Neuronal stem cell (in vitro differentiated cells): ENCODE data around the gene DPEP2.

Experiments used
- DNase-seq: peaks from one replicate; pipeline ENCODE4 v3.0.0-alpha.2; 2013; ENCODE audit warnings: low spot score
- H2AFZ ChIP-seq: one replicate; pipeline ENCODE4 v1.6.1; 2013; ENCODE audit warnings: mild to moderate bottlenecking, low read length, inconsistent platforms
- H2AK5ac ChIP-seq: 2 replicates; pipeline ENCODE4 v1.6.1; 2013; ENCODE audit warnings: low read depth, mild to moderate bottlenecking, inconsistent platforms, low read length, moderate library complexity, mixed read lengths
- H2BK120ac ChIP-seq: 2 replicates; pipeline ENCODE4 v1.6.1; 2013; ENCODE audit warnings: low read depth, mild to moderate bottlenecking, inconsistent platforms, low read length, moderate library complexity, mixed read lengths
- H2BK12ac ChIP-seq: one replicate; pipeline ENCODE4 v1.6.1; 2013; ENCODE audit warnings: low read length, inconsistent platforms
- H2BK15ac ChIP-seq: 2 replicates; pipeline ENCODE4 v1.6.1; 2013; ENCODE audit warnings: mild to moderate bottlenecking, low read length, inconsistent platforms, mixed read lengths
- H2BK5ac ChIP-seq: one replicate; pipeline ENCODE4 v1.6.1; 2013; ENCODE audit warnings: inconsistent platforms, mild to moderate bottlenecking, low read length, moderate library complexity
- H3K14ac ChIP-seq: one replicate; pipeline ENCODE4 v1.6.1; 2013; ENCODE audit warnings: low read length, inconsistent platforms
- H3K18ac ChIP-seq: 2 replicates; pipeline ENCODE4 v1.6.1; 2013; ENCODE audit warnings: low read length, inconsistent platforms
- H3K23ac ChIP-seq: 2 replicates; pipeline ENCODE4 v1.6.1; 2013; ENCODE audit warnings: low read depth, mild to moderate bottlenecking, mixed read lengths, low read length, inconsistent platforms; ENCODE audit not compliant: poor library complexity
- H3K27ac ChIP-seq: replicated peaks from 3 replicates; pipeline ENCODE4 v1.5.1; 2013; ENCODE audit warnings: low read length, inconsistent platforms
- H3K27me3 ChIP-seq, 3 experiments: 2 replicates each; pipeline ENCODE4 v1.6.1; 2013; ENCODE audit warnings: low read length in 3 of 3, mild to moderate bottlenecking in 2 of 3, inconsistent platforms in 1 of 3, low read depth in 1 of 3, mixed read lengths in 1 of 3, moderate library complexity in 1 of 3; ENCODE audit not compliant: control insufficient read depth in 3 of 3, insufficient read depth in 3 of 3
- H3K36me3 ChIP-seq, 2 donors: replicated peaks in 1 of 2; 2 replicates each; pipeline ENCODE4 v1.6.1; 2013; ENCODE audit warnings: low read length in 2 of 2; ENCODE audit not compliant: control insufficient read depth in 2 of 2, insufficient read depth in 2 of 2
- H3K4ac ChIP-seq: 2 replicates; pipeline ENCODE4 v1.6.1; 2013; ENCODE audit warnings: inconsistent platforms, mild to moderate bottlenecking, low read length, moderate library complexity
- H3K4me1 ChIP-seq, 2 donors: 1 replicate in 1 of 2; 2 replicates in 1 of 2; pipeline ENCODE4 v1.6.1; 2013; ENCODE audit warnings: low read length in 2 of 2, low read depth in 1 of 2; ENCODE audit not compliant: control insufficient read depth in 2 of 2, insufficient read depth in 1 of 2
- H3K4me2 ChIP-seq: one replicate; pipeline ENCODE4 v1.6.1; 2013; ENCODE audit warnings: mild to moderate bottlenecking, low read length, inconsistent platforms; ENCODE audit not compliant: insufficient read depth, poor library complexity, severe bottlenecking
- H3K4me3 ChIP-seq, 2 donors: 2 replicates each; pipeline ENCODE4 v1.5.1; 2013; ENCODE audit warnings: low read length in 2 of 2, mild to moderate bottlenecking in 2 of 2, inconsistent platforms in 1 of 2, moderate library complexity in 1 of 2
- H3K79me1 ChIP-seq: one replicate; pipeline ENCODE4 v1.6.1; 2013; ENCODE audit warnings: low read depth, mild to moderate bottlenecking, inconsistent platforms, low read length, moderate library complexity
- H3K9ac ChIP-seq: one replicate; pipeline ENCODE4 v1.6.1; 2013; ENCODE audit warnings: mild to moderate bottlenecking, low read depth, low read length, inconsistent platforms; ENCODE audit not compliant: poor library complexity
- H3K9me3 ChIP-seq, 2 donors: replicated peaks in 1 of 2; 2 replicates each; pipeline versions ENCODE3 to v1.6.1; 2013; ENCODE audit warnings: low read length in 2 of 2, mild to moderate bottlenecking in 2 of 2, inconsistent platforms in 1 of 2, low read depth in 1 of 2, mixed read lengths in 1 of 2, moderate library complexity in 1 of 2; ENCODE audit not compliant: control insufficient read depth in 2 of 2, insufficient read depth in 1 of 2
- H4K8ac ChIP-seq: one replicate; pipeline ENCODE4 v1.6.1; 2013; ENCODE audit warnings: low read depth, mild to moderate bottlenecking, inconsistent platforms, low read length, moderate library complexity
- H4K91ac ChIP-seq: one replicate; pipeline ENCODE4 v1.6.1; 2013; ENCODE audit warnings: low read length, low read depth, mild to moderate bottlenecking, inconsistent platforms; ENCODE audit not compliant: poor library complexity
- WGBS, 2 donors: extraction: QIAGEN DNeasy Blood & Tissue Kit; methylation state at CpG; one replicate each; pipeline ENCODE4 v1.1.7; 2013; ENCODE audit warnings: missing lambda C conversion rate in 2 of 2, mixed read lengths in 1 of 2; ENCODE audit not compliant: insufficient read length in 2 of 2, insufficient replicate concordance in 1 of 2; ENCODE audit errors: extremely low coverage in 2 of 2; 5-methylcytosine and 5-hydroxymethylcytosine counted together

Gene DPEP2

GRCh38 chr16:67957622-67958021, 41.7 kb downstream of the DPEP2 start:
- Histone ChIP-seq H3K27ac (no peak overlapping the region), H4K91ac (no peak overlapping the region), H2BK15ac (no peak overlapping the region), H4K8ac (no peak overlapping the region), H2BK5ac (no peak overlapping the region), H3K36me3 (peaks cover 62 to 74% of the 10 kb centered on the region in 2 donors), H3K79me1 (peaks cover 15% of the 10 kb centered on the region), H3K4ac (peak overlapping the region; percentile 66), H3K27me3 (peaks cover 0 to 2% (median 0%) of the 10 kb centered on the region in 3 experiments), H3K23ac (peak overlapping the region; percentile 80), H2BK12ac (no peak overlapping the region), H3K14ac (no peak overlapping the region), H2AFZ (no peak overlapping the region), H2AK5ac (no peak overlapping the region), H3K9ac (no peak overlapping the region), H3K4me3 (no peak overlapping the region), H2BK120ac (no peak overlapping the region), H3K9me3 (no peaks in the 10 kb centered on the region), H3K4me2 (no peak overlapping the region), H3K4me1 (no peaks in the 10 kb centered on the region), H3K18ac (no peak overlapping the region)
- no CpG with 5 or more reads among the region's 9 CpGs for WGBS, 2 donors
- DNase-seq, result no peak

- no peak overlapping the region for H4K8ac ChIP-seq
- H3K18ac ChIP-seq, result no peak overlapping the region
- no peak overlapping the region for H3K4me2 ChIP-seq
- no peak overlapping the region for H3K4ac ChIP-seq
- H3K27me3 ChIP-seq, result no peaks in the 10 kb centered on the region
- no CpG with 5 or more reads among the region's 10 CpGs for WGBS, 2 donors
- H3K79me1 ChIP-seq, result peaks cover 13% of the 10 kb centered on the region
- no peak overlapping the region for H3K14ac ChIP-seq
- no peak overlapping the region for H3K27ac ChIP-seq
- H3K4me3 ChIP-seq, result no peak overlapping the region
- H3K9me3 ChIP-seq, result no peaks in the 10 kb centered on the region
- H4K91ac ChIP-seq, result no peak overlapping the region
- peak overlapping the region; percentile 31 for H3K23ac ChIP-seq
- no peak overlapping the region for H3K9ac ChIP-seq
- H3K36me3 ChIP-seq, result peaks cover 61 to 73% of the 10 kb centered on the region in 2 donors
- H2BK5ac ChIP-seq, result no peak overlapping the region
- no peak overlapping the region for H2AFZ ChIP-seq
- no peak overlapping the region for H2BK120ac ChIP-seq
- no peaks in the 10 kb centered on the region for H3K4me1 ChIP-seq
- H2BK12ac ChIP-seq, result no peak overlapping the region
- H2AK5ac ChIP-seq, result no peak overlapping the region
- DNase-seq, result no peak
- H2BK15ac ChIP-seq, result no peak overlapping the region
Observed at GRCh38 chr16:67954421-67955196, 44.7 kb downstream of the DPEP2 start.

DNA sequence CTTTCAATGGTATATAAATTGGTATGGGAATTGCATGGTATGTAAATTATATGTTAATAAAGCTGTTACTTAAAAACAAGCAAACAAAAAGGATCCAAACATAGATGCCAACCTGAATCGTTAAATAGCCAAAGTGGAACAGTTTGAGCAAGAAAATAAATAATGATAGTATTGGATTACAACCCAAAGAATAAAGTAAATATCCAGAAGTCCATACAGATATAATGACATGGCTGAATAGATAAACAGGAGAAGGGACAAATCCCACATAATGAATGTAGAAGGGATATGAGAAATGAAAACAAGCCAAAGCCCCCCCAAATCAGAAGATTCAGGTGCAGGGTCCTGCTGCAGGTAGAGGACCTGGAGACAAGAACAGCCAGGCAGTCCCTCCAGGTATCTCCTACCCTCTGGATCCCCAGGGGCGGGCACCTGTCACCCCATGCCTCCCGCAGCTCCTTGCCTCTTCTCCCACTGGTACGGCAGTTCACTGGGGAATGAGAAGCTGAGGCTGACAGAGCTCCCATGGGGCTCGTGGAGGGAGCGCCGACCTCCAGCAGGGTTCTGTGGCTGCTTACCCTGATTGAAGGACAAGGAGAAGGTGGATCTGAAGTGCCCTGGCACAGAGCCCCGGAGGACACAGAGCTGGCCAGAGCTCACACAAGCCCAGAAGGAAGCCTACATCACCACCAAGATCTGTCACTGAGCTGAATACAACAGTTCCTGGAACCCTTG, 45.5 kb downstream of the DPEP2 start:
- Histone ChIP-seq H3K4me2 (no peak overlapping the region), H3K23ac (peak overlapping the region; percentile 80), H4K91ac (no peak overlapping the region), H3K4me1 (no peaks in the 10 kb centered on the region), H4K8ac (peak overlapping the region; percentile 43), H2BK15ac (no peak overlapping the region), H3K9ac (no peak overlapping the region), H3K4ac (no peak overlapping the region), H2BK5ac (no peak overlapping the region), H3K27ac (no peak overlapping the region), H2AFZ (no peak overlapping the region), H2BK120ac (no peak overlapping the region), H3K27me3 (no peaks in the 10 kb centered on the region), H3K14ac (no peak overlapping the region), H2AK5ac (no peak overlapping the region), H2BK12ac (no peak overlapping the region), H3K18ac (no peak overlapping the region), H3K9me3 (no peaks in the 10 kb centered on the region), H3K4me3 (no peak overlapping the region), H3K79me1 (peaks cover 12% of the 10 kb centered on the region), H3K36me3 (peaks cover 57 to 75% of the 10 kb centered on the region in 2 donors)
- no peak for DNase-seq
- no CpG with 5 or more reads among the region's 8 CpGs for WGBS, 2 donors

DNA sequence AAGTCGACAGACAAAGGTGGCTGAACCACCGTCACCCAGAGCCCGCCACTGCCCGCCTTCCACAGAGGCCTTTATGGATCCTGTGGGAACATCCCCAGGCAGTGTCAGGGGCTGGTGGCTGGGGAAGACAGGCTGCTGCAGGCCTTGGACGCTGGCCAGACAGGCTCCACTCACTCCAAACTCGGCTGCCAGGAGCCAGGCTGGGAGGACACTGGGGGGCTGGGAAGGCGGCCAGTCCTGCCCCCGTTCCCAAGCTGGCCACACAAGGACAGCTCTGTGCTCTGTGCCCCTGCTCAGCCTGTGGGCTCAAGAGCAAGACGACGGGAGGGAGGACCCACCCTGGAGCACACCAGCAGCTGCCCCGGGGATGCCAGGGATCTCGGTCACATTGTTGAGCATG, 47.8 kb downstream of the DPEP2 start:
- no peak overlapping the region for H3K18ac ChIP-seq
- H2BK15ac ChIP-seq, result no peak overlapping the region
- no peak overlapping the region for H3K4me3 ChIP-seq
- H3K4me2 ChIP-seq, result no peak overlapping the region
- no peak overlapping the region for H2AFZ ChIP-seq
- H3K23ac ChIP-seq, result no peak overlapping the region
- H3K4me1 ChIP-seq, result no peaks in the 10 kb centered on the region
- no peaks in the 10 kb centered on the region for H3K27me3 ChIP-seq
- H3K79me1 ChIP-seq, result peaks cover 12% of the 10 kb centered on the region
- H3K27ac ChIP-seq, result no peak overlapping the region
- no peak for DNase-seq
- no peak overlapping the region for H4K91ac ChIP-seq
- no peak overlapping the region for H2AK5ac ChIP-seq
- H3K4ac ChIP-seq, result no peak overlapping the region
- H3K9ac ChIP-seq, result no peak overlapping the region
- H3K9me3 ChIP-seq, result no peaks in the 10 kb centered on the region
- no peak overlapping the region for H2BK12ac ChIP-seq
- no CpG with 5 or more reads among the region's 12 CpGs for WGBS, 2 donors
- H3K14ac ChIP-seq, result no peak overlapping the region
- H3K36me3 ChIP-seq, result peaks cover 64 to 82% of the 10 kb centered on the region in 2 donors
- peak overlapping the region; percentile 19 for H2BK5ac ChIP-seq
- H4K8ac ChIP-seq, result no peak overlapping the region
- no peak overlapping the region for H2BK120ac ChIP-seq
